Activated T-cell treated with anti-CD3 and anti-CD28 coated beads for 4 hours (primary cell): Measurements from ENCODE around the gene CADM2.
"Not testable (repeated sequence)": the region's sequence is repeated elsewhere in the genome, so short reads cannot be mapped to it uniquely, and the experiment has no call there.

Experiments used
- DNase-seq: peaks from one replicate; pipeline ENCODE4 v3.0.0-alpha.2; 2020

Gene CADM2

GRCh38 chr3:84958495-84959469 is at the start of gene CADM2:
TSS of gene CADM2 (plus strand) at chr3:84958989.
- peak; percentile 37 for DNase-seq

GRCh38 chr3:84918592-84918991 is 40.2 kb upstream of the CADM2 start:
- not testable (repeated sequence) for DNase-seq

GRCh38 chr3:84922682-84923081 is 36.1 kb upstream of the CADM2 start:
- DNase-seq: no peak

- DNase-seq: no peak
Observed at GRCh38 chr3:84925571-84925970, 33.2 kb upstream of the CADM2 start.

GRCh38 chr3:84943379-84943778 is 15.4 kb upstream of the CADM2 start:
- no peak for DNase-seq

GRCh38 chr3:84946240-84946639 is 12.5 kb upstream of the CADM2 start:
- no peak for DNase-seq

- DNase-seq: no peak
Observed at GRCh38 chr3:84959470-84960271, 882 bp downstream of the CADM2 start.

GRCh38 chr3:84960581-84960980 is 1.8 kb downstream of the CADM2 start:
- DNase-seq: no peak

GRCh38 chr3:84961011-84961410 is 2.2 kb downstream of the CADM2 start:
- DNase-seq: no peak

GRCh38 chr3:84961521-84962255 is 2.9 kb downstream of the CADM2 start:
- DNase-seq: no peak

GRCh38 chr3:84962415-84962814 is 3.6 kb downstream of the CADM2 start:
- DNase-seq: no peak

GRCh38 chr3:84963137-84963536 is 4.3 kb downstream of the CADM2 start:
- no peak for DNase-seq

GRCh38 chr3:84965141-84965540 is 6.4 kb downstream of the CADM2 start:
- no peak for DNase-seq

- DNase-seq: no peak
Observed at GRCh38 chr3:84967767-84968581, 9.2 kb downstream of the CADM2 start.

- DNase-seq: no peak
Observed at GRCh38 chr3:84968701-84969235, 10.0 kb downstream of the CADM2 start.

- no peak for DNase-seq
Observed at GRCh38 chr3:84974347-84974746, 15.6 kb downstream of the CADM2 start.

- no peak for DNase-seq
Observed at GRCh38 chr3:84977021-84977420, 18.2 kb downstream of the CADM2 start.

- DNase-seq: no peak
Observed at GRCh38 chr3:84978843-84979242, 20.1 kb downstream of the CADM2 start.

- DNase-seq: no peak
Observed at GRCh38 chr3:84980011-84980410, 21.2 kb downstream of the CADM2 start.

- DNase-seq: no peak
Observed at GRCh38 chr3:84980456-84980855, 21.7 kb downstream of the CADM2 start.

GRCh38 chr3:84983490-84983889 is 24.7 kb downstream of the CADM2 start:
- DNase-seq: no peak

GRCh38 chr3:84984429-84984828 is 25.6 kb downstream of the CADM2 start:
- no peak for DNase-seq
